ENCODE data around the gene RAMP3. TPM values are rescaled to one million over a fixed set of nuclear protein-coding genes. Genes with fewer than 3 reads are reported as not detected.

Gene RAMP3
- total and polyA plus RNA-seq, 2 donors (not counting 1 experiment from before 2014, with no cell fraction given) = 0.17 TPM; not detected in 1

- Histone ChIP-seq H3K4me1 (ENCODE audit: control insufficient read depth, extremely low read depth, insufficient read depth, low read length) (no peaks in the 10 kb centered on the region), H2AFZ (ENCODE audit: low read length) (no peak overlapping the region), H3K4me3 (replicated peaks in 1 of 4; ENCODE audit: control extremely low read depth in 1 of 4, insufficient read depth in 1 of 4, low read depth in 3 of 4, low read length in 4 of 4) (no peak overlapping the region), H3K36me3 (ENCODE audit: control insufficient read depth, insufficient read depth, low read length) (no peaks in the 10 kb centered on the region), H3K27ac (ENCODE audit: insufficient read depth, low read length) (no peak overlapping the region), H3K9me3 (ENCODE audit: control insufficient read depth, insufficient read depth, low read depth, low read length) (no peaks in the 10 kb centered on the region), H4K20me1 (ENCODE audit: control insufficient read depth, extremely low read depth, insufficient read depth, low read length) (no peaks in the 10 kb centered on the region), H3K4me2 (ENCODE audit: extremely low read depth, insufficient read depth, low read length) (no peak overlapping the region), H3K79me2 (ENCODE audit: control insufficient read depth, insufficient read depth, low read length) (no peaks in the 10 kb centered on the region), H3K9ac (ENCODE audit: insufficient read depth, low read length) (no peak overlapping the region), H3K27me3 (ENCODE audit: control insufficient read depth, insufficient read depth, low read length) (peaks cover 7% of the 10 kb centered on the region)
- TF ChIP-seq CTCF (conservative IDR thresholded peaks at IDR 0.05 in 1 of 2, IDR thresholded peaks at IDR 0.05 in 1 of 2; ENCODE audit: low read depth in 1 of 2, low read length in 2 of 2) (no peak), EZH2 (IDR thresholded peaks at IDR 0.05; ENCODE audit: low read length, missing control alignments) (no peak)
- DNase-seq (ENCODE audit: low read depth in 2 of 2) = no peak
Observed at GRCh38 chr7:45211066-45211465, 53.5 kb downstream of the RAMP3 start.

GRCh38 chr7:45211958-45212357 is 54.4 kb downstream of the RAMP3 start:
- H3K36me3 ChIP-seq (ENCODE audit: control insufficient read depth, insufficient read depth, low read length) = no peaks in the 10 kb centered on the region
- no peaks in the 10 kb centered on the region for H3K4me1 ChIP-seq (ENCODE audit: control insufficient read depth, extremely low read depth, insufficient read depth, low read length)
- no peaks in the 10 kb centered on the region for H3K79me2 ChIP-seq (ENCODE audit: control insufficient read depth, insufficient read depth, low read length)
- no peak for DNase-seq (ENCODE audit: low read depth in 2 of 2)
- no peak overlapping the region for H2AFZ ChIP-seq (ENCODE audit: low read length)
- no peak overlapping the region for H3K4me2 ChIP-seq (ENCODE audit: extremely low read depth, insufficient read depth, low read length)
- H4K20me1 ChIP-seq (ENCODE audit: control insufficient read depth, extremely low read depth, insufficient read depth, low read length) = no peaks in the 10 kb centered on the region
- TF ChIP-seq CTCF (conservative IDR thresholded peaks at IDR 0.05 in 1 of 2, IDR thresholded peaks at IDR 0.05 in 1 of 2; ENCODE audit: low read depth in 1 of 2, low read length in 2 of 2) (no peak), EZH2 (IDR thresholded peaks at IDR 0.05; ENCODE audit: low read length, missing control alignments) (no peak)
- no peak overlapping the region for H3K9ac ChIP-seq (ENCODE audit: insufficient read depth, low read length)
- peaks cover 13% of the 10 kb centered on the region for H3K27me3 ChIP-seq (ENCODE audit: control insufficient read depth, insufficient read depth, low read length)
- no peak overlapping the region for H3K4me3 ChIP-seq (replicated peaks in 1 of 4; ENCODE audit: control extremely low read depth in 1 of 4, insufficient read depth in 1 of 4, low read depth in 3 of 4, low read length in 4 of 4)
- no peaks in the 10 kb centered on the region for H3K9me3 ChIP-seq (ENCODE audit: control insufficient read depth, insufficient read depth, low read depth, low read length)
- H3K27ac ChIP-seq (ENCODE audit: insufficient read depth, low read length) = no peak overlapping the region

DNA sequence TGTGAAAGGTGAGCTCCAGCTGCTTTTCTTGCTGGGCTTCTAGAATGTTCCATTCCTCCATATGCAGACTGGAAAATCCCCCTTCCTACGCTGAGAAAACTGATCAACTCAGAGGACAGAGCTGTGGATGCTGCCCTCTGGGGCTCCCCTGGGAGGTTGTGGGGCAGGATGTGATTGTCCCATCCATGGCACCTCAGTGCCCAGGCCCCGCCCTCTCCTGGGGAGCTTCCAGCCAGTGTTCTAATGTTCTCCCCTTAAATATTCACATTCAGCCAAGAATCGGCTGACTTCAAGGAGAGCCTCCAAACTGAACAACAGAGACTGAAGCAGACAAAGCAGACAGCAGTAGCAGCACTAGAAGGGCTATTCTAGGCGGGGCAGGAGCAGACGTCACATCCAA is 55.0 kb downstream of the RAMP3 start:
- no peak for DNase-seq (ENCODE audit: low read depth in 2 of 2)
- H3K4me1 ChIP-seq (ENCODE audit: control insufficient read depth, extremely low read depth, insufficient read depth, low read length) = no peaks in the 10 kb centered on the region
- no peak overlapping the region for H3K4me2 ChIP-seq (ENCODE audit: extremely low read depth, insufficient read depth, low read length)
- H2AFZ ChIP-seq (ENCODE audit: low read length) = no peak overlapping the region
- no peaks in the 10 kb centered on the region for H3K9me3 ChIP-seq (ENCODE audit: control insufficient read depth, insufficient read depth, low read depth, low read length)
- no peak overlapping the region for H3K9ac ChIP-seq (ENCODE audit: insufficient read depth, low read length)
- H3K27me3 ChIP-seq (ENCODE audit: control insufficient read depth, insufficient read depth, low read length) = peaks cover 14% of the 10 kb centered on the region
- TF ChIP-seq EZH2 (IDR thresholded peaks at IDR 0.05; ENCODE audit: low read length, missing control alignments) (no peak), CTCF (conservative IDR thresholded peaks at IDR 0.05 in 1 of 2, IDR thresholded peaks at IDR 0.05 in 1 of 2; ENCODE audit: low read depth in 1 of 2, low read length in 2 of 2) (no peak)
- no peak overlapping the region for H3K4me3 ChIP-seq (replicated peaks in 1 of 4; ENCODE audit: control extremely low read depth in 1 of 4, insufficient read depth in 1 of 4, low read depth in 3 of 4, low read length in 4 of 4)
- H3K27ac ChIP-seq (ENCODE audit: insufficient read depth, low read length) = no peak overlapping the region
- no peaks in the 10 kb centered on the region for H3K36me3 ChIP-seq (ENCODE audit: control insufficient read depth, insufficient read depth, low read length)
- no peaks in the 10 kb centered on the region for H3K79me2 ChIP-seq (ENCODE audit: control insufficient read depth, insufficient read depth, low read length)
- no peaks in the 10 kb centered on the region for H4K20me1 ChIP-seq (ENCODE audit: control insufficient read depth, extremely low read depth, insufficient read depth, low read length)

All from fibroblast of lung (primary cell).